Activated B cell treated with CpG ODN at 0.5 μM for 24 hours (primary cell): ENCODE results near the gene TNFRSF18. TPM values are rescaled to one million over a fixed set of nuclear protein-coding genes. Genes with fewer than 3 reads are reported as not detected.

ENCODE experiments used
- ATAC-seq: fragments of 200-7000 bp; cut with Tn5 transposase; one replicate; pipeline ENCODE4 v1.10.0; 2021; ENCODE audit warnings: low read depth, mild to moderate bottlenecking, moderate library complexity
- CTCF ChIA-PET: fragments of 350-600 bp; sonication (Branson Sonifier 250); formaldehyde crosslinking; loops from one replicate; lab custom pipeline; 2021; ENCODE audit warnings: antibody characterized with exemption; lab: Charles Lee
- POLR2A ChIA-PET: fragments of 350-600 bp; sonication (Branson Sonifier 250); formaldehyde crosslinking; loops from one replicate; lab custom pipeline; 2021; ENCODE audit warnings: antibody characterized with exemption; lab: Charles Lee
- DNase-seq: peaks from one replicate; pipeline ENCODE4 v3.0.0; 2022
- H3K27ac Mint-ChIP-seq: one replicate; pipeline ENCODE4 v1.8.0; 2020; ENCODE audit warnings: mixed read lengths
- H3K27me3 Mint-ChIP-seq: one replicate; pipeline ENCODE4 v1.8.0; 2021; ENCODE audit warnings: mixed read lengths
- H3K36me3 Mint-ChIP-seq: one replicate; pipeline ENCODE4 v1.8.0; 2021; ENCODE audit warnings: low read depth, mixed read lengths
- H3K4me1 Mint-ChIP-seq: one replicate; pipeline ENCODE4 v1.8.0; 2021; ENCODE audit warnings: mixed read lengths
- H3K4me3 Mint-ChIP-seq: one replicate; pipeline ENCODE4 v1.8.0; 2020; ENCODE audit warnings: mild to moderate bottlenecking, mixed read lengths
- H3K9me3 Mint-ChIP-seq: one replicate; pipeline ENCODE4 v1.8.0; 2020; ENCODE audit warnings: mixed read lengths
- intact Hi-C: fragments of 100-400 bp; cut with micrococcal nuclease; formaldehyde crosslinking; loops from one replicate; pipeline ENCODE4 v1.15.1; 2024
- total RNA-seq: library from RNA; stranded (reverse); gene quantifications from 2 replicates; pipeline ENCODE4 v1.2.3, GENCODE V29; 2022
- TF ChIP-seq, protein P1 (sequence below): fragments of 200-600 bp; IDR thresholded peaks from one replicate; pipeline ENCODE4 v1.8.0; 2022; ENCODE audit warnings: antibody characterized with exemption, mild to moderate bottlenecking

The TNFRSF18 gene
- total RNA-seq, 1 donor from 2014 or later, result 37.5 TPM

DNA sequence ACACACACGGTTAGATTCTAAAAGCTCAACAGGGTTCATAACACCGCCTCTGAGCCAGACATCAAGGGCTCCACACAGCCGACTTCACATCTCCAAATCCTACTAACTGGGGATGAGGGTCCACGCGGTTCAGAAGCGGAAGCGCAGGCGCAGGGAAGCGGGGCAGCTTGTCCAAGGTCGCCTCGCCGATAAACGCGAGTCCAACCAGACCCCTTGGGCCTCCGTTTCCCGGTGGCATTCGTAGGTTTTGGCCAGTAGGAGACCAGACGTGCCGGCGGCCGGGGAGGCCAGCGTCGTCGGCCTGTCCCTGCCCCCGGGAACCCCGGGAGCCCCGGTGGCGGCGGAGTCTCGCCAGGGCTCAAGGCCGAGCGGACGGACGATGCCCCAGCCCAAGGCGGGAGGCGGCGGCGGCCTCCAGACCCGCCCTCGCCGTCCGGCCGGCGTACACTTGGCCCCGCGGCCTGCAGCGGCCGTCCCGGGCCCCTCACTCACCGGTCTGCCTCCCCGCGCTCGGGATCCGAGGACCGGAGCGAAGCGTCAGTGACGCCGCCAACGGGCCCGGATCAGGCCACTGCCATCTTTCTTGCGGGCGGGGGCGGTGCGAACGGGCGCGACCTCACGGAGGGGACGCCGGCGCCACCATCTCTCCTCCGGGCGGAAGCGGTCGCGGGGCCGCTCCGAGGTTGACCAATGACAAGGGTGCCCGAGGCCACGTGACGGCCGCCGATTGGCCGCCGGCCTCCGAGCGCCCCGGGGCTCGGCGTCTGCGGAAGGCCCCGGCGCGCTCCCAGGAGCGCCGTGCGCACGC is 25.2 kb upstream of the TNFRSF18 start, which contains the start of gene SDF4:
SDF4 (minus strand) TSS at position 602 of the 808 bp plus-strand sequence. CDS start 3,229 bp downstream, outside the sequence.
- intact Hi-C loops, result loop anchor here (1.0 to 5.0 kb wide), 4 partner anchors 23 to 115 kb away; partner anchors contain the start of gene C1orf159
- H3K4me3 Mint-ChIP-seq, result peak within 1 kb of the TSS; percentile 92
- CTCF ChIA-PET, result interaction anchor here (0.6 to 1.9 kb wide), 3 partner anchors 109 to 167 kb away, joined by 3 to 6 read pairs (median 3); no protein-coding TSS in a partner anchor
- DNase-seq (peak; percentile 91), ATAC-seq (peak; percentile 94)
- POLR2A ChIA-PET, result interaction anchor here (0.6 to 2.2 kb wide), 12 partner anchors 9 to 116 kb away, joined by 3 to 16 read pairs (median 6); partner anchors contain the start of genes C1orf159 and TNFRSF18
- H3K36me3 Mint-ChIP-seq, result peaks cover 41% of the 10 kb centered on the region
- H3K9me3 Mint-ChIP-seq, result no peaks in the 10 kb centered on the region
- H3K27ac Mint-ChIP-seq, result peak within 1 kb of the TSS; percentile 83
- H3K4me1 Mint-ChIP-seq, result peaks cover 35% of the 10 kb centered on the region
- H3K27me3 Mint-ChIP-seq, result no peaks in the 10 kb centered on the region
- TF ChIP-seq, protein P1, sequence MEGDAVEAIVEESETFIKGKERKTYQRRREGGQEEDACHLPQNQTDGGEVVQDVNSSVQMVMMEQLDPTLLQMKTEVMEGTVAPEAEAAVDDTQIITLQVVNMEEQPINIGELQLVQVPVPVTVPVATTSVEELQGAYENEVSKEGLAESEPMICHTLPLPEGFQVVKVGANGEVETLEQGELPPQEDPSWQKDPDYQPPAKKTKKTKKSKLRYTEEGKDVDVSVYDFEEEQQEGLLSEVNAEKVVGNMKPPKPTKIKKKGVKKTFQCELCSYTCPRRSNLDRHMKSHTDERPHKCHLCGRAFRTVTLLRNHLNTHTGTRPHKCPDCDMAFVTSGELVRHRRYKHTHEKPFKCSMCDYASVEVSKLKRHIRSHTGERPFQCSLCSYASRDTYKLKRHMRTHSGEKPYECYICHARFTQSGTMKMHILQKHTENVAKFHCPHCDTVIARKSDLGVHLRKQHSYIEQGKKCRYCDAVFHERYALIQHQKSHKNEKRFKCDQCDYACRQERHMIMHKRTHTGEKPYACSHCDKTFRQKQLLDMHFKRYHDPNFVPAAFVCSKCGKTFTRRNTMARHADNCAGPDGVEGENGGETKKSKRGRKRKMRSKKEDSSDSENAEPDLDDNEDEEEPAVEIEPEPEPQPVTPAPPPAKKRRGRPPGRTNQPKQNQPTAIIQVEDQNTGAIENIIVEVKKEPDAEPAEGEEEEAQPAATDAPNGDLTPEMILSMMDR, result no peak

DNA sequence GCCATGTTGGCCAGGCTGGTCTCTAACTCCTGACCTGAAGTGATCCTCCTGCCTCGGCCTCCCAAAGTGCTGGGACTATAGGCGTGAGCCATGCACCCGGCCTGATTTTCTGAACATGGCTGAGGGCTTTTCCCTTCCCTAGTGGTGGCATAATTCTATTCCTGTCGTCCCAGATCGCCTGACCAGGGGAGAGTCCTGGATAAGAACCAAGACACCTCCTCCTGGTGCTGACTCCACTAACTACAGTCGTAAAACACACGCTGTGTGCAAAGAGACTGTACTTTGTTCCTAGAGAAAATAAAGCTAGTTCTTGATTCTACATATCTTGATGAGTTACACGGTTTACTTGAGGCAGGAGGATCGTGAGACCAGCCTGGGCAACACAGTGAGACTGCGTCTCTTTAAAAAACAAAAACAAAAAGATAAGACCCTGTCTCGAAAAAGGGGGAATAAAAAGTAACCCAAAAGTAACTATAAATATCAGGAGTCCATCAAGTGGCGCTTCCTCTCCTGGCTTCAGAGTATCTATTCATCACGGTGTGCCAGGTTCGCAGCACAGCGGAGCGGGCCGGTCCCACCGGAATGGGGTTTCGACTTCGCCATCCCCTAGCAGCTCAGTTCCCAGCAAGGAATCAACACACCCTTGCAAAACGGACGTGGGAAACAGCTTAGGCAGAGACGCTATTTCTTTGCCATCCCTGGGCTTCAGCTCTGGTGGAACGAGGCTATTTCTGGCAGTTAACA is 24.4 kb upstream of the TNFRSF18 start:
- Mint-ChIP-seq H3K4me1 (peaks cover 35% of the 10 kb centered on the region), H3K36me3 (peaks cover 46% of the 10 kb centered on the region), H3K27ac (peak overlapping the region; percentile 83), H3K27me3 (no peaks in the 10 kb centered on the region), H3K4me3 (peak overlapping the region; percentile 92), H3K9me3 (no peaks in the 10 kb centered on the region)
- DNase-seq (no peak), ATAC-seq (no peak)
- ChIA-PET POLR2A (interaction anchor here (0.6 to 2.2 kb wide), 12 partner anchors 8 to 115 kb away, joined by 3 to 16 read pairs (median 6); partner anchors contain the start of genes C1orf159 and TNFRSF18), CTCF (interaction anchor here (0.8 to 1.9 kb wide), 2 partner anchors 108 to 166 kb away, joined by 3 to 6 read pairs; no protein-coding TSS in a partner anchor)
- intact Hi-C loops, result loop anchor here (2.0 to 5.0 kb wide), 2 partner anchors 22 to 89 kb away; no protein-coding TSS in a partner anchor
- TF ChIP-seq, protein P1, result no peak

DNA sequence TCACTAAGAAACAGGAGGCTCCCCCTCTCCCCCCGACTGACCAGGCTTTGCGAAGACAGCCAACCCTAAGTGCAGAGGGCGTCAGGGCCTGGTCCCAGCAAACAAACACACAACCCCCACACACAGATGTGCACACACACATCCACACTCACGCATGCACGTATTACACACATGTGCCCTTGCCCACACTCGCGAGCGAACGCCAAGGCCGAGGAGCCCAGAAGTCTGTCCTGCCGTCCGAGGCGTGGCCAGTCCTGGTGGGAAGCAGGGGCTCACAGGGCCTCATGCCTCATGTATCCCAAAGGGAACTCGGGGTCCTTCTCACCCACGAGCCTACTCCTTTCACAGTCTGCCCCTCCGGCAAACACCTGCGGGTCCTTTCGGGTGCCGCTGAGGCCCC is 23.4 kb upstream of the TNFRSF18 start:
- Mint-ChIP-seq H3K27ac (peak overlapping the region; percentile 41), H3K27me3 (no peaks in the 10 kb centered on the region), H3K9me3 (no peaks in the 10 kb centered on the region), H3K36me3 (peaks cover 51% of the 10 kb centered on the region), H3K4me3 (peak overlapping the region; percentile 44), H3K4me1 (peaks cover 34% of the 10 kb centered on the region)
- ChIA-PET POLR2A (no interaction called here), CTCF (interaction anchor here (1.9 kb wide), 1 partner anchor 107 kb away, joined by 6 read pairs; no protein-coding TSS in a partner anchor)
- TF ChIP-seq, protein P1, result no peak
- intact Hi-C loops, result loop anchor here (2.0 to 5.0 kb wide), 2 partner anchors 21 to 87 kb away; no protein-coding TSS in a partner anchor
- ATAC-seq (no peak), DNase-seq (no peak)

DNA sequence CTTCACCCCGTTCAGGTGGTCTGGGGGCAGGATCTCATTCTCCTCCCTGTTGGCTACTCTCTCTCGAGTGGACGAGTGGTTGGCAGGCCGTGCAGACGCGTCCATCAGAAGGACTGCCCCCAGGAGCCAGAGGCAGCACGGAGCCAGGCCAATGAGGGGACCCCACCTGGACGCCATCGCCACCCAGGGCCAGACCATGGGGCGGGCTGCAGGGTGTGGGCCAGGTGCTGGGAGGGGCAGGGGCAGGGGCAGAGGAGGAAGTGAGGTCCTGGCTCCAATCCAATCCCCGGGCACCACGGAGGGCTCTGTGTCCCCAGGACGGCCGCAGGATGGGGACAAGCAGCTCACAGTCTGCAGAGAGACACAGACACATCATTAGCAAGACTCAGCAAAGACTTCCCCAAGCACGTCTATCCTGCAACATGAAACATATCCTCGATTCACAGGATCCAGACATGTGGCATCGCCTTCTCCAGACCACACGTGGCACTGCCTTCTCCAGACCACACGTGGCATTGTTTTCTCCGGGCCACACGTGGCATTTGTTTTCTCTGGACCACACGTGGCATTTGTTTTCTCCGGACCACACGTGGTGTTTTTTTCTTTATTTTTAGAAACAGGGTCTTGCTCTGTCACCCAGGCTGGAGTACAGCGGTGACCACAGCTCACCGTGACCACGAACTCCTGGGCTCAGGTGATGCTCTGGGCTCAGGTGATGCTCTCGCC is 22.4 kb upstream of the TNFRSF18 start:
- ChIA-PET CTCF (no interaction called here), POLR2A (no interaction called here)
- Mint-ChIP-seq H3K9me3 (no peaks in the 10 kb centered on the region), H3K4me1 (peaks cover 24% of the 10 kb centered on the region), H3K4me3 (no peak overlapping the region), H3K27me3 (no peaks in the 10 kb centered on the region), H3K36me3 (peaks cover 47% of the 10 kb centered on the region), H3K27ac (no peak overlapping the region)
- DNase-seq (no peak), ATAC-seq (no peak)
- TF ChIP-seq, protein P1, result no peak
- intact Hi-C loops, result no loop called here
